ENCODE data around the gene FER.
"Not testable (repeated sequence)": the region's sequence is repeated elsewhere in the genome, so short reads cannot be mapped to it uniquely, and the experiment has no call there.

Gene FER

DNA sequence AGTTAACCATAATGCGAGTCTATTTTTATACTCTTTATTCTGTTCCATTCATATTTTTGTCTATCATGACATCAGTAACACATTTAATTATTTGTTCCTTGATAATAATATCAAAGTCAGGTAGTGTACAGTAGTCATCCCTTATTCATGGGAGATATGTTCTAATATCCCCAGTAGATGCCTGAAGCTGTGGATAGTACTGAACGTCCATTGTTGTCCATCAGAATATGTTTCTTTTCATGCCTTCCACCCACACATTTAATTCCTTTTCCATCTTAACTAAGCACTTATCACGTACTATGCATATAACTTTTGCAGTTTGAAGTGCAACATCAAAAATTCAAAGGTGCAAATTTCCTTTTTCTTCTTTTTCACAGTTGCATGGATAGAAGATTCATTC, 53.6 kb downstream of the FER start:
- no peak for DNase-seq

DNA sequence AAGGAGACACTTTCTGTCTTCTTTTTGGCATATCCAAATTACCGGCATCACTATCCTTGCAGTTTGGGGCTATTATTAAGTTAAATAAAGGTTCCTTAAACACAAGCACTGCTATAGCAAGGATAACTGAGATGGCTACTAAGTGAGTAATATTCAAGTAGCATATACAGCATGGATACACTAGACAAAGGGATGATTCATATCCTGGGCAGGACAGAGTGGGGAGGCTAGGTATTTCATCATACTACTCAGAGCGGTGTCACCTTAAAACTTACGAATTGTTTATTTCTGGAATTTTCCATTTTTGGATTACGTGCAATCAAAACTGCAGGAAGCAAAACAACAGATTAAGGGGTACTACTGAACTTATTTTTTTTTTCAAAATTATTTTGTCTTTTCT, 54.1 kb downstream of the FER start:
- DNase-seq: no peak

- DNase-seq: no peak
These were observed 63.0 kb downstream of the FER start for GRCh38 chr5:108810717-108811116.

DNA sequence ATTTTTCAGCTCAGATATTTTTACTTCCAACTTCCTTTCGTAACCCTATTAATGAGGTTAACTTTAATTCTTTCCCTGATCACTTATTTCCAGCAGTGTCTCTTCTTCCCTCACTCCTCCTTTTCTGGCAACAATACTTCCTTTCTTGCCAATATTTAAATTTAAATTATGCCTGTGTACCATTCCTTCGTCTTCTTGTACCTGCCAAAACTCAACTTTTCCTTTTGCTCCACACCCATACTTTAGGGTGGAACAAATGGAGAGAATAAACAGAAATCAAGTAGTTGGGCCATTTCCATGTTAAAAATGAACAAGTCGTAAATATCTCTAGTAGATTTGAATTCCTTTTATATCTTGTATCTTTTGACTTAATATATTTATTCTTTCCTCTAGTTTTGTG, 66.0 kb downstream of the FER start:
- DNase-seq: no peak

DNA sequence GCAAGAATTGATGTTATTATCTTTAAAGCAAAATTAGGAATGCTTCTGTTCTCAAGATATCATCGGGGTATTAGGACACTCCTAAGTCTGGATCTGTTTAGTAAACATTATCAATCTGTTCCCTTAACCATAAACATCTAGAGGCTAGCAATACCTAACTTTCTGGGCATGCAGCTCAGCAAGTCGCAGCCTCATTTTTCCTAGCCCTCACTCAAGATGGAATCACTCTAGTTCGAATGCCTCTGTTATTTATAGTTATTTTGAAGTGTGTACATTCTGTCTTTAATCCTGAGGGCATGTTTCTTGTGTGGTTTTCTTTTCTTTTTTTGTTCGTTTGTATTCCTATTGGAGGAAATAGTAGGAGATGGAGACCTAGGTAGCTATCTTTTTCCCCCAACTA, 66.9 kb downstream of the FER start:
- DNase-seq: no peak

- DNase-seq: no peak
These were observed 71.0 kb downstream of the FER start for GRCh38 chr5:108818613-108819272.

GRCh38 chr5:108820983-108821382, 73.3 kb downstream of the FER start:
- no peak for DNase-seq

DNA sequence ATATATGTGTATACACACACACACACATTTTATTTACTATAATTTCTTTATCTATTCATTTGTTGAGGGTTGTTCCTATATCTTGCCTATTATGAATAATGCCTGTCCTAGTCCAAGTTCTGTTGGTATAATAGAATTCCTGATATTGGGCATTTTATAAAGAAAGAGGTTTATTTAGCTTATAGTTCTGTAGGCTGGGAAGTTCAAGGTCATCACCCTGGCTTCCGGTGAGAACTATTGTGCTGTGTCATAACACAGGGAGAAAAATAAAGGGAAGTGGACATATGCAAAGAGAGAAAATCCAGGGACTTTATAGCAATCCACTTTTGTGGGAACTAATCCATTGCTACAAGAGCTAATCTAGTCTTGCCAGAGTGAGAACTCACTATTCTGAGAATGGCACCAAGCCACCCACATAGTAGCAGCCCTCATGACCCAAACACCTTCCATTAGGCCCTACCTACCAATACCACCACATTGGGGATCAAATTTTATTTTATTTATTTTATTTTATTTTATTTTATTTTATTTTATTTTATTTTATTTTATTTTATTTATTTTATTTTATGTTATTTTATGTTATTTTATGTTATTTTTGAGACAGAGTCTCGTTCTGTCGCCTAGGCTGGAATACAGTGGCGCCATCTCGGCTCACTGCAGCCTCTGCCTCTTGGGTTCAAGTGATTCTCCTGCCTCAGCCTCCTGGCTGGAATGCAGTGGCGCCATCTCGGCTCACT, 74.7 kb downstream of the FER start:
- DNase-seq: no peak

DNA sequence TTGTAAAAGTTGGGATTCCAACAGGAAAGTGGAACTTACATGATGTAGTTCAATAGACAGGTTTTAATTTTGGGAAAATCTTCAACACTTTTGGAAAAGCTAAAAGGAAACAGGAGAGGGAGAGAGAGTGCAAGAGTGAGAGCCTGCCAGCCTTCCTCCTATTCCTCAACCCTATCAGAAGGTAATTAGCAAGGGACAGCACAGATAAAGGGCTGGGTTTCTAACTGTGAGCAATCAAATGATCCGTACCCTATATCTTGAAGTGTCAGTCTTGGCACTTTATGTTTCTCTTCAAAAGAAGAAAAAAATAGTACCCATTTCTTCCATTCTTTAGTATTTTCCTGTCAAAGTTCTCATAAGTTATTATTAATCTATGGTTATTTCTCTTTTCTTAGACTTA, 79.4 kb downstream of the FER start:
- no peak for DNase-seq

DNA sequence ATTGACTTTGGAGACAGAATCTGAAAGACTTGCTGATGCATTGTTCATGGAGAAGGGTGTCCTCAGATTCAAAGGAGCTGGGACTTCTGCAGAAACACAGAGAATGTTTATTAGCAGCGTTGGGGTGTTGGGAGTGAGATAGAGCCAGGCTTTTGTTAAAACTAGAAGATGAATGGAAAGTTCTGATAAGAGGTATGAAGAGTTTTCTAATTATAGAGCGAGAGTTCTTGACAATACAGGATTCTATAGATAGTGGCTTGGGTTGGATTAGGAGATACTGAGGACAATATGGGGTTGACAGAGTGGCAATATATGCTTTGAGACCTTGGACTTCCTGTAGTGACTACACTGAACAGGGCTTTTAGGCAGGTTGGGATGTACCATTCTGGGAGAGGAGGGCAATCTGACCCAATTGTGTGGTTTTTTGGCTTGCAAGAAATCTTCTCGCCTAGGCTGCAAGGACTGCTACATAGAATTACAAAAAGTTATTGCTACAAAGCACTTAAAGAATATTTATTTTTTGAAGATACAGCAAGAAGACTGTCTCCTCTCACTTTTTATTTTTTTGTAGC, 83.1 kb downstream of the FER start:
- no peak for DNase-seq

DNA sequence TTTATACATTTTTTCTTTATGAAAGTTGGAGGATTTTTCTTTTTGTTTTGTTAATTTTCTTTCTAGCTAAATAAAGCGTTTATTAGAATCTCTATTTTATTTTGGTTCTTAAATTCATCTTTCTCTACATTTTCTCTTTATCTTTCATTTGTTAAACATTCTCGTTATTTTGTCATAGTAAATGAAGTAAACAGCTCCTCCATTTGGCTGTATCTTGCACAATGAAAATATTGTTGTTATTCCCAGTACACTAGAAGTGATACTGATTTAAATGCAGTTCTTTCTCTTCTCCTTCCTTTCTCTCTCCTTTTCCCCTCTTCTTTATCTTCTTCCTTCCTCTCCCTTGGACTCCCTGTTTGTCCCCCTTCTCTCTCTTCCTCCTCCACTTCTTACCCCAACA, 88.8 kb downstream of the FER start:
- DNase-seq: no peak

DNA sequence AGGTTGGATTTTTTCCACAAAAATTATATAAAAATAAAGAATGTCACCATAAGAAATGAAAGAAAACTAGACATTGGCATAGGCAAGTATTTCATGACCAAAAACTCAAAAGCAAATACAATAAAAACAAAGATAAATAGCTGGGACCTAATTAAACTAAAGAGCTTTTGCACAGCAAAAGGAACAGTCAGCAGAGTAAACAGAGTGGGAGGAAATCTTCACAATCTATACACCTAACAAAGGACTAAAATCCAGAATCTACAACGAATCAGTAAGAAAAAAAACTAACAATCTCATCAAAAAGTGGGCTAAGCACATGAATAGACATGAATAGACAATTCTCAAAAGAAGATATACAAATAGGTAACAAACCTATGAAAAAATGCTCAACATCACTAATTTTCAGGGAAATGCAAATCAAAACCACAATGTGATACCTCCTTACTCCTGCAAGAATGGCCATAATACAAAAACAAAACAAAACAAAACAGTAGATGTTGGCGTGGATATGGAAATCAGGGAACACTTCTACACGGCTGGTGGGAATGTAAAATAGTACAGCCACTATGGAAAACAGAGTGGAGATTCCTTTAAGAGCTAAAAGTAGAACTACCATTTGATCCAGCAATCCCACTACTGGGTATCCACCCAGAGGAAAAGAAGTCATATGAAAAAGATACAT, 94.7 kb downstream of the FER start:
- DNase-seq: not testable (repeated sequence)

- DNase-seq: not testable (repeated sequence)
These were observed 103.4 kb downstream of the FER start for GRCh38 chr5:108851129-108851528.

- no peak for DNase-seq
These were observed 110.2 kb downstream of the FER start for GRCh38 chr5:108857905-108858304.

DNA sequence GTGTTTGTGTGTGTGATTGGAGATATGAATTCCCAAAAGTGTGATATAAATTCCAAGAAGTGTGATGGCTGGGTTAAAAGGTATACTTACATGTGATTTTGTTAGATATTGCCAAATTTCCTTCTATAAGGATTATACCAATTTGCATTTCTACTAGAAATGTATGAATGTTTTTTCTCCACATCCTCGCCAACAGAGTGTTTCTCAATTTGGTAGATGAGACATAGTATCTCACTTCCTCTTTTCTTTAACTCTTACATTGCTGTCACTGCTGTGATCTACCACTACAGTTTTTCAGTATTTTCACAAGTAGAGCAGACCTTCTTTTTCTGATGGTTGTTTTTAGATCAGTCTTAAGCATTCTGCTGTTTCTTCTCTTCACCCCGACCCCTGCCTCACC, 111.3 kb downstream of the FER start:
- DNase-seq: no peak

DNA sequence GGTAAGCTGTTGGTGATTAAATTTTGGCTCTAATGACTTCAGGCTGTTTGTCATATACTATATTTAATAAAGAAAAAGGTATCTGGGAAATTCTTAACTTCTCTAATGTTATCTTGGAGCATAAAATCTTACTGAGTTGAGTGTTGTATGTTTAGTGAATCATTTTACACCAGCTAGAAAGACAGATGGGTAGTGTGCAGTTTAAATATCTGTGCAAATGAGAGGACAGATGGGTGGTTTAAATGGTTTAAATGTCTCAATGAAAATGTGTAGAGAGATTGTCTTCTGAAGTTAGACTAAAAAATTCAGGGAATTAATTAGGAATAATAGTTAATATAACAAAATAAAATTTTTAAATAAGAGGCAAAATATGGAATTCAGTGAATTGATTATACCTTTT, 114.5 kb downstream of the FER start:
- no peak for DNase-seq

DNA sequence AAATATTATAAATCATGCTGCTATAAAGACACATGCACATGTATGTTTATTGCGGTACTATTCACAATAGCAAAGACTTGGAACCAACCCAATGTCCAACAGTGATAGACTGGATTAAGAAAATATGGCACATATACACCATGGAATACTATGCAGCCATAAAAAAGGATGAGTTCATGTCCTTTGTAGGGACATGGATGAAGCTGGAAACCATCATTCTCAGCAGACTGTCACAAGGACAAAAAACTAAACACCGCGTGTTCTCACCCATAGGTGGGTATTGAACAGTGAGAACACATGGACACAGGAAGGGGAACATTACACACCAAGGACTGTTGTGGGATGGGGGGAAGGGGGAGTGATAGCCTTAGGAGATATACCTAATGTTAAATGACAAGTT, 118.4 kb downstream of the FER start:
- not testable (repeated sequence) for DNase-seq

DNA sequence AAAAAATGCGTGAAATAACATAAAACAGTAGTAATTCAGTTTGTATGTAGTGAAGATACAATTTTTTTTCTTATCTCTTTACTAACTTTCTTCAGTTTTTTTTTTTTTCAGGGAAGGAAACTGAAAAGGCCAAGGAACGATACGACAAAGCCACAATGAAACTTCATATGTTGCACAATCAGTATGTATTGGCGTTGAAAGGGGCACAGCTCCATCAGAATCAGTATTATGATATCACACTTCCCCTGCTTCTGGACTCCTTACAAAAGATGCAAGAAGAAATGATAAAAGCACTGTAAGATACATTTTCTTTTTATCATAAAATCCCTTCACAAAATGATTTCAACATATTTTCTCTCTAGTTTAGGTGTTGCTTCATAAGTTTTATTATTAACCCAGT, 120.0 kb downstream of the FER start:
- no peak for DNase-seq

DNA sequence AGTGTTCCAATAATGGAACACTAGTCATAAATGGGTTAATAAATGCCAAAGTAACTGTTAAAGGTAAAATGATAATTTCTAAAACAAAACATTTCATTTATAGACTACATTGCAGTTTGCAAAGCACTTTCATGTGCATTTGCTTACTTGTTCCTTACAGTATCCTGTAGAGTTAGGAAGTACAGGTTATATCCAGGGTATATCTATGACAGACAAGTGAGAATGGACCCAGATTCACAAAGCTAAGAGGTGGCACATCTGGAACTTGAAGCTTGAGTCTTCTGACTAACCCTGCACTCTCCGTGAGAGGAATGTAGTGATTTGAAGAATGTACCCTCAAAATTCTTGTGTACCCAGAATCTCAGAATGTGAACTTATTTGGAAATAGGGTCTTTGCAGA, 121.4 kb downstream of the FER start:
- DNase-seq: no peak

- no peak for DNase-seq
These were observed 128.8 kb downstream of the FER start for GRCh38 chr5:108876451-108876850.

- no peak for DNase-seq
These were observed 131.1 kb downstream of the FER start for GRCh38 chr5:108878756-108879155.

DNA sequence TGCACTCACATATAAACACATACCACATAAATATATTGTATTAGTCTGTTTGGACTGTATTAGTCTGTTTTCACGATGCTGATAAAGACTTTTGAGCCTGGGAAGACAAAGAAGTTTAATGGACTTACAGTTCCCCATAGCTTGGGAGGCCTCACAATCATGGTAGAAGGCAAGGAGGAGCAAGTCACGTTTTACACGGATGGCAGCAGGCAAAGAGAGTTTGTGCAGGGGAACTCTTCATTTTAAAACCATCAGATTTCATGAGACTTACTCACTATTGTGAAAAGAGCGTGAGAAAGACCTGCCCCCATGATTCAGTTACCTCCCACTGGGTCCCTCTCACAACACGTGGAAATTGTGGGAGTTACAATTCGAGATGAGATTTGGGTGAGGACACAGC, 133.4 kb downstream of the FER start:
- DNase-seq: no peak

GRCh38 chr5:108884736-108885135, 137.0 kb downstream of the FER start:
- no peak for DNase-seq

GRCh38 chr5:108898257-108898656, 150.6 kb downstream of the FER start:
- no peak for DNase-seq

Data from NCI-H1092 treated with DMSO at 0.1 percent for 48 hours (cell line).